ENCODE data around the gene FAM20C. TPM values are rescaled to one million over a fixed set of nuclear protein-coding genes. Genes with fewer than 3 reads are reported as not detected.

The FAM20C gene
- total and polyA plus RNA-seq, 4 donors, result 17.3 to 86.9 (median 45.9) TPM

- Histone ChIP-seq H3K27me3 (ENCODE audit: control insufficient read depth in 3 of 3, insufficient read depth in 3 of 3, low read length in 2 of 3) (no peaks in the 10 kb centered on the region), H3K27ac (ENCODE audit: low read depth in 1 of 2, low read length in 1 of 2) (no peak overlapping the region), H3K9me3 (ENCODE audit: control insufficient read depth in 4 of 4, insufficient read depth in 3 of 4, low read length in 3 of 4) (peaks cover 0 to 13% (median 2%) of the 10 kb centered on the region in 4 donors), H3K4me3 (no peak overlapping the region), H3K4me1 (ENCODE audit: control insufficient read depth in 5 of 5, insufficient read depth in 5 of 5, low read length in 5 of 5) (peaks cover 0 to 5% (median 0%) of the 10 kb centered on the region in 5 donors), H3K9ac (ENCODE audit: insufficient read depth in 1 of 2, low read length in 2 of 2) (no peak overlapping the region), H3K36me3 (ENCODE audit: control insufficient read depth in 4 of 4, insufficient read depth in 4 of 4, low read length in 4 of 4) (peaks cover 4 to 46% (median 24%) of the 10 kb centered on the region in 4 donors)
- ATAC-seq (ENCODE audit: insufficient read depth, low FRiP score) (no peak), DNase-seq (no peak)
- no peak for TF ChIP-seq CTCF (IDR thresholded peaks at IDR 0.05; ENCODE audit: control extremely low read depth, extremely low read depth)
- 92 to 95% methylated on average over 44 of the region's 44 CpGs for WGBS, 2 donors
Measured at GRCh38 chr7:259751-260405, 67.5 kb downstream of the FAM20C start.

DNA sequence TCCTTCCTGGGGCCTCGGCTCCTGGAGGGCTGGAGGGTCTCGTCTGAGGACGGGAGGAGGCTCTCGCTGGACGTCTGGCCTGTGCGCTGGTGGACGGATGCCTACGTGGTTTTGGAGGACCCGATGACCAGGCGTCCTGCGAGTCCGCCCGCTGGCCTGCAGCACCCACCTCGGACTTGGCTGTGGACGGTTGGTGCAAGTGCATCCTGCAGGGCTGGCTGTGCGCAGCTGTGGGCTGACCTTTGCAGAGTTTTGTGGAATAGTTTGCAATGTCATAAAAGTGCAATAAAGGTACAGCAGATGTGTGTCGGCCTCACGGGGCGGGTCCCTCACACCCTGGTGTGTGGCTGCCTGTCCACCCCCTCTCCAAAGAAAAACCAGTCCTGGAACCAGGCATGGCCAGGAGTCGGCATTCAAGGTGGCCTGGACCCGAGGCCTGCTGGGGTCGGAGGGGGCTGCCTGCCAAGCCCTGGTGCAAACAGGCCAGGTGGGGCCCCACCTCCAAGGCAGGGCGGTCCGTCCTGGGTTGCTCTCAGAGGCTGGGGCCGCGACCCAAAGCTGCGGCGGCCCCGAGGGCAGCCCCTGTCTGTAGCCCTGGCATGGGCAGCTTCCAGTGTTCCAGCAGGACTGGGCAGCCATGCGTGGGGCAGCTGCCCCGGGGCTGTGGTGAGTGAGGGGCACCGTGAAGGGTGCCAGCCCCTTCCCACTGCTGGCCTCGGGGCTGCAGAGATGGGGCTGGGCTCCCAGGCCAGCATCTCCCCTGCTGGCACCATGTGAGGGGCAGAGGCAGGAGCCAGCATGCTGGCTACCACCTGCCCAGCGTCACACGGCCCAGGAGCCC, 68.3 kb downstream of the FAM20C start:
- H3K27me3 ChIP-seq (ENCODE audit: control insufficient read depth in 3 of 3, insufficient read depth in 3 of 3, low read length in 2 of 3), result no peaks in the 10 kb centered on the region
- ATAC-seq (ENCODE audit: insufficient read depth, low FRiP score) (no peak), DNase-seq (no peak)
- peaks cover 0 to 5% (median 0%) of the 10 kb centered on the region in 5 donors for H3K4me1 ChIP-seq (ENCODE audit: control insufficient read depth in 5 of 5, insufficient read depth in 5 of 5, low read length in 5 of 5)
- H3K36me3 ChIP-seq (ENCODE audit: control insufficient read depth in 4 of 4, insufficient read depth in 4 of 4, low read length in 4 of 4), result peaks cover 4 to 45% (median 22%) of the 10 kb centered on the region in 4 donors
- H3K9me3 ChIP-seq (ENCODE audit: control insufficient read depth in 4 of 4, insufficient read depth in 3 of 4, low read length in 3 of 4), result peaks cover 0 to 13% (median 2%) of the 10 kb centered on the region in 4 donors
- H3K9ac ChIP-seq (ENCODE audit: insufficient read depth in 1 of 2, low read length in 2 of 2), result no peak overlapping the region
- TF ChIP-seq CTCF (IDR thresholded peaks at IDR 0.05; ENCODE audit: control extremely low read depth, extremely low read depth), result no peak
- no peak overlapping the region for H3K27ac ChIP-seq (ENCODE audit: low read depth in 1 of 2, low read length in 1 of 2)
- H3K4me3 ChIP-seq, result no peak overlapping the region
- 94 to 97% methylated on average over 34 to 35 of the region's 35 CpGs for WGBS, 2 donors

GRCh38 chr7:261341-262250, 69.2 kb downstream of the FAM20C start:
- H3K27ac ChIP-seq (ENCODE audit: low read depth in 1 of 2, low read length in 1 of 2), result no peak overlapping the region
- no peak for TF ChIP-seq CTCF (IDR thresholded peaks at IDR 0.05; ENCODE audit: control extremely low read depth, extremely low read depth)
- peaks cover 0 to 11% (median 2%) of the 10 kb centered on the region in 4 donors for H3K9me3 ChIP-seq (ENCODE audit: control insufficient read depth in 4 of 4, insufficient read depth in 3 of 4, low read length in 3 of 4)
- DNase-seq, result no peak
- WGBS, 2 donors, result 94 to 95% methylated on average over 32 of the region's 32 CpGs
- H3K27me3 ChIP-seq (ENCODE audit: control insufficient read depth in 3 of 3, insufficient read depth in 3 of 3, low read length in 2 of 3), result no peaks in the 10 kb centered on the region
- no peak for ATAC-seq (ENCODE audit: insufficient read depth, low FRiP score)
- no peak overlapping the region for H3K4me3 ChIP-seq
- H3K36me3 ChIP-seq (ENCODE audit: control insufficient read depth in 4 of 4, insufficient read depth in 4 of 4, low read length in 4 of 4), result peaks cover 4 to 36% (median 17%) of the 10 kb centered on the region in 4 donors
- no peak overlapping the region for H3K9ac ChIP-seq (ENCODE audit: insufficient read depth in 1 of 2, low read length in 2 of 2)
- H3K4me1 ChIP-seq (ENCODE audit: control insufficient read depth in 5 of 5, insufficient read depth in 5 of 5, low read length in 5 of 5), result peaks cover 0 to 5% (median 0%) of the 10 kb centered on the region in 5 donors
